Gastroesophageal sphincter (tissue), 4 donors: Measurements from ENCODE around the gene TLL1. TPM values are rescaled to one million over a fixed set of nuclear protein-coding genes. Genes with fewer than 3 reads are reported as not detected.

Experiments
- ATAC-seq: fragments of 150-250 bp; one replicate; pipeline ENCODE4 v1.9.1; 2016; ENCODE audit warnings: mild to moderate bottlenecking, moderate library complexity
- H3K27ac ChIP-seq, 4 donors: fragments of 200-600 bp; sonication (generic) in 3 of 4; 1 replicate in 3 of 4; 2 replicates in 1 of 4; pipeline ENCODE4 v1.5.1; 2016 to 2019
- H3K27me3 ChIP-seq: fragments of 200-600 bp; sonication (generic); one replicate; pipeline ENCODE4 v1.5.1; 2019
- H3K36me3 ChIP-seq, 2 donors: fragments of 200-600 bp; sonication (generic); one replicate each; pipeline ENCODE4 v1.5.1; 2019; ENCODE audit warnings: control low read depth in 1 of 2
- H3K4me1 ChIP-seq, 3 donors: fragments of 200-600 bp; sonication (generic); 1 replicate in 2 of 3; 2 replicates in 1 of 3; pipeline ENCODE4 v1.5.1; 2016 to 2019; ENCODE audit warnings: control low read depth in 2 of 3
- H3K4me3 ChIP-seq, 2 donors: fragments of 200-600 bp; sonication (generic); one replicate each; pipeline ENCODE4 v1.5.1; 2019; ENCODE audit warnings: mild to moderate bottlenecking in 1 of 2, moderate library complexity in 1 of 2
- H3K9me3 ChIP-seq, 3 donors: fragments of 200-600 bp; sonication (generic); one replicate each; pipeline ENCODE4 v1.5.1; 2017 to 2019; ENCODE audit warnings: control low read depth in 2 of 3
- CTCF ChIP-seq, 4 experiments: fragments of 200-600 bp in 2 of 4; fragments of 450-650 bp in 2 of 4; sonication (generic) in 1 of 4; IDR thresholded peaks; one replicate each; pipeline ENCODE4 v1.5.1; 2017 to 2019; ENCODE audit warnings: antibody characterized with exemption in 4 of 4, mild to moderate bottlenecking in 2 of 4, moderate library complexity in 2 of 4
- EP300 ChIP-seq: sonication (generic); formaldehyde crosslinking; IDR thresholded peaks from one replicate; pipeline ENCODE4 v1.6.1; 2017; ENCODE audit warnings: antibody characterized with exemption, mild to moderate bottlenecking
- POLR2A ChIP-seq, 2 donors: fragments of 450-650 bp; IDR thresholded peaks; one replicate each; pipeline ENCODE4 v1.6.1; 2017; ENCODE audit warnings: antibody characterized with exemption in 2 of 2, mild to moderate bottlenecking in 2 of 2, moderate library complexity in 1 of 2
- POLR2AphosphoS5 ChIP-seq: sonication (generic); formaldehyde crosslinking; IDR thresholded peaks from one replicate; pipeline ENCODE4 v1.6.1; 2017; ENCODE audit warnings: antibody characterized with exemption
- WGBS, 2 donors: methylation state at CpG; one replicate each; pipeline ENCODE4 v1.1.5; 2018; ENCODE audit warnings: low coverage in 1 of 2; 5-methylcytosine and 5-hydroxymethylcytosine counted together
- total RNA-seq, 4 donors: library from RNA; depleted of rRNA; stranded (reverse); fragments of >200 nt; gene quantifications; one replicate each; pipeline ENCODE4 v1.1.0, GENCODE V29; 2016

TLL1 gene
- total RNA-seq, 4 donors from 2014 or later: 7.0 to 9.3 (median 8.6) TPM

GRCh38 chr4:165927366-165927765 lies 54.3 kb downstream of the TLL1 start:
- ATAC-seq: no peak
- H3K9me3 ChIP-seq: no peaks in the 10 kb centered on the region
- H3K27me3 ChIP-seq: no peaks in the 10 kb centered on the region
- 91 to 93% methylated on average over 3 of the region's 3 CpGs for WGBS, 2 donors
- H3K36me3 ChIP-seq: no peaks in the 10 kb centered on the region
- TF ChIP-seq EP300: no peak
- no peak for TF ChIP-seq CTCF (IDR thresholded peaks at IDR 0.05)
- TF ChIP-seq POLR2A (IDR thresholded peaks at IDR 0.05): no peak
- no peak for TF ChIP-seq POLR2AphosphoS5
- H3K4me1 ChIP-seq: peaks cover 0 to 7% (median 0%) of the 10 kb centered on the region in 3 donors
- H3K27ac ChIP-seq: no peak overlapping the region
- no peak overlapping the region for H3K4me3 ChIP-seq

GRCh38 chr4:165927815-165928214 lies 54.8 kb downstream of the TLL1 start:
- TF ChIP-seq POLR2A (IDR thresholded peaks at IDR 0.05) (no peak), CTCF (IDR thresholded peaks at IDR 0.05) (no peak), EP300 (no peak), POLR2AphosphoS5 (no peak)
- peaks cover 0 to 2% (median 0%) of the 10 kb centered on the region in 3 donors for H3K4me1 ChIP-seq
- no peak for ATAC-seq
- 100% methylated on average over 2 to 3 of the region's 3 CpGs for WGBS, 2 donors
- no peak overlapping the region for H3K27ac ChIP-seq
- no peaks in the 10 kb centered on the region for H3K9me3 ChIP-seq
- H3K36me3 ChIP-seq: no peaks in the 10 kb centered on the region
- H3K4me3 ChIP-seq: no peak overlapping the region
- no peaks in the 10 kb centered on the region for H3K27me3 ChIP-seq

GRCh38 chr4:165928601-165929000 lies 55.6 kb downstream of the TLL1 start:
- no peak overlapping the region for H3K4me3 ChIP-seq
- H3K4me1 ChIP-seq: no peaks in the 10 kb centered on the region
- ATAC-seq: no peak
- H3K9me3 ChIP-seq: no peaks in the 10 kb centered on the region
- H3K27ac ChIP-seq: no peak overlapping the region
- H3K36me3 ChIP-seq: no peaks in the 10 kb centered on the region
- 63 to 89% methylated on average over 2 of the region's 2 CpGs for WGBS, 2 donors
- TF ChIP-seq POLR2AphosphoS5: no peak
- TF ChIP-seq EP300: no peak
- no peak for TF ChIP-seq POLR2A (IDR thresholded peaks at IDR 0.05)
- no peak for TF ChIP-seq CTCF (IDR thresholded peaks at IDR 0.05)
- H3K27me3 ChIP-seq: no peaks in the 10 kb centered on the region

GRCh38 chr4:165929662-165930061 lies 56.6 kb downstream of the TLL1 start:
- no peak overlapping the region for H3K27ac ChIP-seq
- no peaks in the 10 kb centered on the region for H3K36me3 ChIP-seq
- H3K9me3 ChIP-seq: no peaks in the 10 kb centered on the region
- no peak for TF ChIP-seq POLR2AphosphoS5
- no peak overlapping the region for H3K4me3 ChIP-seq
- WGBS, 2 donors: 36 to 70% methylated on average over 1 to 2 of the region's 2 CpGs
- no peak for ATAC-seq
- H3K4me1 ChIP-seq: no peaks in the 10 kb centered on the region
- H3K27me3 ChIP-seq: no peaks in the 10 kb centered on the region

GRCh38 chr4:165931741-165932140 lies 58.7 kb downstream of the TLL1 start:
- H3K4me3 ChIP-seq: no peak overlapping the region
- no peaks in the 10 kb centered on the region for H3K27me3 ChIP-seq
- H3K36me3 ChIP-seq: no peaks in the 10 kb centered on the region
- TF ChIP-seq EP300 (no peak), POLR2A (IDR thresholded peaks at IDR 0.05) (no peak), POLR2AphosphoS5 (no peak), CTCF (IDR thresholded peaks at IDR 0.05) (no peak)
- WGBS, 2 donors: 93 to 97% methylated on average over 3 to 5 of the region's 5 CpGs
- H3K4me1 ChIP-seq: no peaks in the 10 kb centered on the region
- no peaks in the 10 kb centered on the region for H3K9me3 ChIP-seq
- no peak overlapping the region for H3K27ac ChIP-seq
- ATAC-seq: no peak
